OCI-LY1 (cell line): ENCODE measurements around the gene VDR.
A peak's percentile ranks its signal among the peaks of the same experiment; 100 is the strongest.

Experiments
- H2AFZ ChIP-seq: fragments of 200-600 bp; sonication (generic), shearing (Covaris generic); 2 replicates; pipeline ENCODE4 v1.6.0; 2014; ENCODE audit warnings: antibody characterized with exemption, mild to moderate bottlenecking, low read length
- H3F3A ChIP-seq: fragments of 200-600 bp; sonication (generic), shearing (Covaris generic); 2 replicates; pipeline ENCODE4 v1.6.0; 2014; ENCODE audit warnings: mild to moderate bottlenecking, antibody characterized with exemption, low read length, moderate library complexity; ENCODE audit not compliant: insufficient read depth
- H3K27ac ChIP-seq: fragments of 200-600 bp; sonication (generic); 2 replicates; pipeline ENCODE4 v1.5.1; 2014; ENCODE audit warnings: low read length, mixed run types, mild to moderate bottlenecking, low read depth; ENCODE audit not compliant: poor library complexity, severe bottlenecking
- H3K27me3 ChIP-seq: fragments of 200-600 bp; sonication (generic); 2 replicates; pipeline ENCODE4 v1.6.0; 2014; ENCODE audit warnings: antibody characterized with exemption, mild to moderate bottlenecking, low read length, moderate library complexity; ENCODE audit not compliant: insufficient read depth
- H3K36me3 ChIP-seq: fragments of 200-600 bp; sonication (generic); 2 replicates; pipeline ENCODE4 v1.6.1; 2014; ENCODE audit warnings: mild to moderate bottlenecking, antibody characterized with exemption, low read length, moderate library complexity, mixed read lengths; ENCODE audit not compliant: insufficient read depth
- H3K4me1 ChIP-seq: fragments of 200-600 bp; sonication (generic); 2 replicates; pipeline ENCODE4 v1.5.1; 2014; ENCODE audit warnings: mild to moderate bottlenecking, low read length, moderate library complexity; ENCODE audit not compliant: insufficient read depth, severe bottlenecking
- H3K4me2 ChIP-seq: fragments of 200-600 bp; sonication (generic), shearing (Covaris generic); 2 replicates; pipeline ENCODE4 v1.6.1; 2014; ENCODE audit warnings: low read length
- H3K4me3 ChIP-seq: fragments of 200-600 bp; sonication (generic); 2 replicates; pipeline ENCODE4 v1.5.1; 2014; ENCODE audit warnings: low read length, low read depth, mild to moderate bottlenecking, mixed read lengths; ENCODE audit not compliant: poor library complexity, severe bottlenecking
- H3K79me2 ChIP-seq: fragments of 200-600 bp; shearing (Covaris generic); 2 replicates; pipeline ENCODE4 v1.6.1; 2016; ENCODE audit warnings: mixed run types, low read length, mixed read lengths; ENCODE audit not compliant: insufficient read depth
- H3K9ac ChIP-seq: fragments of 200-600 bp; sonication (generic), shearing (Covaris generic); 2 replicates; pipeline ENCODE4 v1.6.1; 2014; ENCODE audit warnings: mild to moderate bottlenecking, low read length, mixed read lengths
- H3K9me2 ChIP-seq: fragments of 200-600 bp; sonication (generic), shearing (Covaris generic); 2 replicates; pipeline ENCODE4 v1.6.1; 2014; ENCODE audit warnings: low read depth, mild to moderate bottlenecking, low read length, mixed read lengths
- H3K9me3 ChIP-seq: fragments of 200-600 bp; shearing (Covaris generic); 2 replicates; pipeline ENCODE4 v1.6.1; 2014; ENCODE audit warnings: low read length, mixed read lengths
- H4K20me1 ChIP-seq: fragments of 200-600 bp; sonication (generic), shearing (Covaris generic); 2 replicates; pipeline ENCODE4 v1.6.0; 2016; ENCODE audit warnings: mild to moderate bottlenecking, low read length; ENCODE audit not compliant: insufficient read depth
- EZH2 ChIP-seq: fragments of 200-600 bp; sonication (generic), shearing (Covaris generic); IDR thresholded peaks from 2 replicates; pipeline ENCODE4 v1.8.0; 2017; ENCODE audit warnings: borderline replicate concordance, mixed run types, mild to moderate bottlenecking, antibody characterized with exemption, low read length, moderate library complexity, mixed read lengths
- TF ChIP-seq, protein P1 (sequence below): fragments of 200-600 bp; sonication (generic), shearing (Covaris generic); IDR thresholded peaks from 2 replicates; pipeline ENCODE4 v1.5.1; 2017; ENCODE audit warnings: mild to moderate bottlenecking, antibody characterized with exemption, low read length, moderate library complexity, mixed read lengths

VDR gene

DNA sequence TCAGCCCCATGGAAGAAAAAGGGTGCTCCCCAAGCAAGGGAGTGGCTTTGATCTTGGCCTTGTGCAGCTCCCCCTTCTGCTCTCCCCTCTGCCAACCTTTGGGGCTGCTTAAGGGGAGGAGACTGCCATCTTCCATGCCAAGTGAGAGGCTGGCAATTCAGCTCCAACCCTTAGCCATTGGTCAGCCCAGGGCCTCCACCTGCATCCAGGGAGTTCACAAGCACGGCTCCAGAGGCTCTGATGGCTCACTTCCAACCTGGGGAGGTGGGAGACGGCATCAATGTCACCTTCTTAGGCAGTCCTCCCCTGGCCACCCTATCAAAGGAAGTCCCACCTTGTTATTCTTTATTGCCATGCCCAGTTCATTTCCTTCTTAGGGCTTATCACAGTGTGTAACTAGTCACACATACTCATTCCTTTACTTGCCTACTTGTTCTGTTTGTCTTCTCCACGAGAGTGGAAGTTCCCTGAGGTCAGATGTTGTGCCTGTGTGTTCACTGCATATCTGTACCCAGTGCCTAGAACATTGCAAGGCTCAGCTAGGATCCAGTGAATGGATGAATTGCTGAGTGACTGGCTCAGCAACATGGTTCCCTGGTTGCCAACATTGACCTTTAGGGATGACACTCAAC lies 90.1 kb downstream of the VDR start:
- Histone ChIP-seq H3K79me2 (peaks cover 50% of the 10 kb centered on the region), H4K20me1 (no peaks in the 10 kb centered on the region), H3K36me3 (peaks cover 10% of the 10 kb centered on the region; the same call in 1 of the 2 replicates), H3K4me2 (peak overlapping the region; percentile 84), H3K27ac (peak overlapping the region; percentile 98), H3K4me1 (peaks cover 90% of the 10 kb centered on the region), H3K27me3 (no peaks in the 10 kb centered on the region), H3K9ac (peak overlapping the region; percentile 81; the same call in 1 of the 2 replicates), H3K9me2 (no peaks in the 10 kb centered on the region), H3F3A (no peaks in the 10 kb centered on the region), H3K9me3 (no peaks in the 10 kb centered on the region), H3K4me3 (peak overlapping the region; percentile 61), H2AFZ (no peak overlapping the region)
- no peak for TF ChIP-seq EZH2
- TF ChIP-seq, protein P1, sequence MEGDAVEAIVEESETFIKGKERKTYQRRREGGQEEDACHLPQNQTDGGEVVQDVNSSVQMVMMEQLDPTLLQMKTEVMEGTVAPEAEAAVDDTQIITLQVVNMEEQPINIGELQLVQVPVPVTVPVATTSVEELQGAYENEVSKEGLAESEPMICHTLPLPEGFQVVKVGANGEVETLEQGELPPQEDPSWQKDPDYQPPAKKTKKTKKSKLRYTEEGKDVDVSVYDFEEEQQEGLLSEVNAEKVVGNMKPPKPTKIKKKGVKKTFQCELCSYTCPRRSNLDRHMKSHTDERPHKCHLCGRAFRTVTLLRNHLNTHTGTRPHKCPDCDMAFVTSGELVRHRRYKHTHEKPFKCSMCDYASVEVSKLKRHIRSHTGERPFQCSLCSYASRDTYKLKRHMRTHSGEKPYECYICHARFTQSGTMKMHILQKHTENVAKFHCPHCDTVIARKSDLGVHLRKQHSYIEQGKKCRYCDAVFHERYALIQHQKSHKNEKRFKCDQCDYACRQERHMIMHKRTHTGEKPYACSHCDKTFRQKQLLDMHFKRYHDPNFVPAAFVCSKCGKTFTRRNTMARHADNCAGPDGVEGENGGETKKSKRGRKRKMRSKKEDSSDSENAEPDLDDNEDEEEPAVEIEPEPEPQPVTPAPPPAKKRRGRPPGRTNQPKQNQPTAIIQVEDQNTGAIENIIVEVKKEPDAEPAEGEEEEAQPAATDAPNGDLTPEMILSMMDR = no peak

DNA sequence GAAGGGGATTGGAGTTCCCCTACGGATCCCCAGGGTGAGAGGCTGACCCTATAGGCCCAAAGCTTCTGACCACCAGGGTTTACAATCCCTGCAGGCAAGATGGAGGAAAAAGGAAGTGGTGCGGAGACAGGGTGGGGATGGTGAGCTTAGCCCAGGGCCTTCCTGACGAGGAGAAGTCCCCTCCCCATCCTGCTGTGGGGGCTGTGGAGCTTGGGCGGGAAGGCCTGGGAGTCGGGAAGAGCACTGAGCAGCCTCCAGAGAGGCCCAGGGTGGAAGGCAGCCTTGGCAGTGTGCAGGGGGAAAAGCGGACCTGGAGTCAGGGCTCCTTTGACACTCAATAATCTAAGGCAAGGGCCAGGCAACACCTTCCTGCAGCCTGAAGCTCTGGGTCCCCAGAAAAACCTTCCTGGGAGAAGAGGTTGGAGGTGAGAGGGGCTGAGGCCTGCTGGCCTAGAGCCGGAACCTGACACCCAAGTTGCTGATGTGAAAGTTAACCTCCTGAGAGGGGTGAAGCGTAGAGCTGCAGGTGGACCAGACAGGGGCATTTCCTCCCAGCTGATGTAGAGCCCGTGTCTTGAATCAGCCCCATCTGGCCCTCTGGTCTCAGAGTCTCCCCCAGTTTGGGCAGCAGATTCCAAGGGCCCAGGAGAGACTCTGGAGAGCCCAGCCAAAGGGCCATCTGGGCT lies 91.1 kb downstream of the VDR start:
- no peaks in the 10 kb centered on the region for H3K27me3 ChIP-seq
- no peak overlapping the region for H2AFZ ChIP-seq

DNA sequence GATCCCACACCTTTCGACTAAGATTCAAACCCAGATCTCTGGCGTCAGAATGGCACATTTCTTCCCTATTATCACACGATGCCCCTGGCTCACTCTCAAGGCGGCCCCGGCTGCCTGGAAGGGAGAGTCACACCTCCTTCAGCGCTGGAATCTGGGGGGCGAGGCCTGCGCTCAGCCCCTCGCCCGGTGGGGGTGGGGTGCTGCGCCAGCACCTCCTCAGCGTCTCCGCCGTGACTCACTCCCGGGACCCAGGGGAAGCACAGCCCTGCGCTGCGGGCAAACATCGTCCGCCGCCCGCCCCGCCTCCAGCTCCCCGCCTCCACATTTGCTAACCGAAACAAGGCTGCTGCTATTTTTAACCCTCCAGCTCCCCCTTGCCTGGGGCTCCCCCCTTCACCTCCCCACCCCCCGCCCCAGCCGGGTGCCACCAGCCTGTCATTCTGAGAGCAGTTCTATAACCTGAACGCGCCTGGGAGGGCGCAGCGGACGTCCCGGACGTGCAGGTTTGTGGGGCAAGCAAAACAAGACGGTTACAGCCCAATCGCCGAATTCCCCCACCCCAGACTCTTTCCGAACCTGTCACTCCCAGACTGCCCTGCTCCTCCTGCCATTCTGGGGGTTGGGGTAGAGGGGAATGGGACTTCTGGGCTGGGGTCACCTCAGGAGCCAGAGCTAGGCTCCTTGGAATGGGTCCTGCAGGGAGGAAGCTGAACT lies 91.8 kb downstream of the VDR start:
- H3K9me3 ChIP-seq = no peaks in the 10 kb centered on the region
- H3K27me3 ChIP-seq = no peaks in the 10 kb centered on the region
- H3K4me1 ChIP-seq = peaks cover 99% of the 10 kb centered on the region
- peaks cover 10% of the 10 kb centered on the region; the same call in 1 of the 2 replicates for H3K36me3 ChIP-seq
- TF ChIP-seq, protein P1 = 0 out of 2 replicates have a peak, but pooled peaks have one; percentile 17
- no peak for TF ChIP-seq EZH2
- H4K20me1 ChIP-seq = no peaks in the 10 kb centered on the region
- peak overlapping the region; percentile 84 for H3K4me2 ChIP-seq
- H3K79me2 ChIP-seq = peaks cover 36% of the 10 kb centered on the region
- H3K9ac ChIP-seq = peak overlapping the region; percentile 81
- H2AFZ ChIP-seq = no peak overlapping the region
- no peaks in the 10 kb centered on the region for H3K9me2 ChIP-seq
- H3K4me3 ChIP-seq = peak overlapping the region; percentile 61
- peak overlapping the region; percentile 98 for H3K27ac ChIP-seq
- no peaks in the 10 kb centered on the region for H3F3A ChIP-seq

More for the DNA sequence above, 91.1 kb downstream of the VDR start:
- H3K4me2 ChIP-seq = peak overlapping the region; percentile 84
- peaks cover 99% of the 10 kb centered on the region for H3K4me1 ChIP-seq
- H3F3A ChIP-seq = no peaks in the 10 kb centered on the region
- no peaks in the 10 kb centered on the region for H4K20me1 ChIP-seq
- H3K27ac ChIP-seq = peak overlapping the region; percentile 98
- H3K4me3 ChIP-seq = peak overlapping the region; percentile 61
- no peaks in the 10 kb centered on the region for H3K9me2 ChIP-seq
- H3K79me2 ChIP-seq = peaks cover 43% of the 10 kb centered on the region
- H3K9me3 ChIP-seq = no peaks in the 10 kb centered on the region
- H3K36me3 ChIP-seq = peaks cover 10% of the 10 kb centered on the region; the same call in 1 of the 2 replicates
- H3K9ac ChIP-seq = peak overlapping the region; percentile 81
- TF ChIP-seq EZH2 = no peak
- TF ChIP-seq, protein P1 = no peak
